ENCODE results near the gene ARHGEF38.

ARHGEF38 gene

DNA sequence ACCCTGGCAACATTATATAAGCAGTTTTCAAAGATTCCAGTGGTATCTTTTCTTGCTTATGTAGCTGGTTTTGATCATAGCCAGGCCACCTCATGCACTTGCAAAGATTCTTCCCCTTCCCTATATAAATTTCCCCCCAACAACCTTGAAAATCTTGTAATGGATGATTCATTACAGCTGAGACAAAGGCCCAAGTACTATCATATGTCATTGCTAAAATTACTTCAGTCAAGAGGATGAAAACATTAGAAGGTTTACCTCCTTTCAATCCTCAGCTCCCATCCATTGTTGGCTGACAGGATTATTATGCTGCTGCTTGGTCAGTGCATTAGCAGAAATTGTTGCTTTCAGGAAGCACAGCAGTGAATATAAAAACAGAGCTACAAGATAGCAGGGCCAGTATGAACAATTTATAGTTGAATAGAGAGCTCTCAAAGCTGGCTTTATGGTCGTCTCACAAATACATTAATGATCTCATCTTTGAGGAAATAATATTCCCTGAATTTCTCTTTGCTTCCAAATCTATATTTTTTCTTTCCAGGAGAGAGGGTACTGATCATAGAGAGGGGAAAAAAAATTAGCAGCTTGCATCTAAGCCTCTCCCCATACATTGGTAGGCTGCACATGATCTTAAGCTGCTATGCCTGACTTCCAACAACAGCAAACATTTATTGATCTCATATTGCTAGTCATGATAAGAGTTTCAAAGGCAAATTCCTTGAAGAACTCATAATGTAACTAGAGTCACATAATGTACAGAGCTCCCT is 7.7 kb upstream of the ARHGEF38 start:
- H3K27ac Mint-ChIP-seq = no peak overlapping the region
- H3K36me3 Mint-ChIP-seq (ENCODE audit: low read depth) = no peaks in the 10 kb centered on the region
- H3K4me3 Mint-ChIP-seq = no peak overlapping the region
- peaks cover 11% of the 10 kb centered on the region for H3K27me3 Mint-ChIP-seq
- H3K4me1 Mint-ChIP-seq (ENCODE audit: low read depth) = peaks cover 4% of the 10 kb centered on the region
- DNase-seq = no peak
- H3K9me3 Mint-ChIP-seq = no peaks in the 10 kb centered on the region

DNA sequence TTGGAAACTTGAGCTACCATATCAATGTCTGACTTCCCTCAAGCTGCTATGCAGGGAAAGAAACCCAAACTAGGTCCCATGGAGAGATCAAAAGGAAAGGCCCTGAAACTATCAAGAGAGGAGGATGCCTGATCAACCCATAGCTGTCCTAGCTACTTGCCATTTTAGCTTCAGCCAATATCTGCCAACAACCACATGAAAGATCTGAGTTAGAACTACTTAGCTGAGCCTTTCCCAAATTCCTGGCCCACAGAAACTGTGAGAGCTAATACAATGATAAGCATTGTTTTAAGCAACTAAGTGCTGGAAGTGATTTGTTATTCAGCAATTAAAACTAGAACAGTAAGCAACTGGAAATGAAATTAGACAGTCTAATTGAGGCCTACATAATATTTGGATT is 6.3 kb upstream of the ARHGEF38 start:
- H3K4me3 Mint-ChIP-seq = no peak overlapping the region
- no peaks in the 10 kb centered on the region for H3K9me3 Mint-ChIP-seq
- DNase-seq = no peak
- H3K27me3 Mint-ChIP-seq = peaks cover 10% of the 10 kb centered on the region
- no peak overlapping the region for H3K27ac Mint-ChIP-seq
- no peaks in the 10 kb centered on the region for H3K36me3 Mint-ChIP-seq (ENCODE audit: low read depth)
- peaks cover 4% of the 10 kb centered on the region for H3K4me1 Mint-ChIP-seq (ENCODE audit: low read depth)

DNA sequence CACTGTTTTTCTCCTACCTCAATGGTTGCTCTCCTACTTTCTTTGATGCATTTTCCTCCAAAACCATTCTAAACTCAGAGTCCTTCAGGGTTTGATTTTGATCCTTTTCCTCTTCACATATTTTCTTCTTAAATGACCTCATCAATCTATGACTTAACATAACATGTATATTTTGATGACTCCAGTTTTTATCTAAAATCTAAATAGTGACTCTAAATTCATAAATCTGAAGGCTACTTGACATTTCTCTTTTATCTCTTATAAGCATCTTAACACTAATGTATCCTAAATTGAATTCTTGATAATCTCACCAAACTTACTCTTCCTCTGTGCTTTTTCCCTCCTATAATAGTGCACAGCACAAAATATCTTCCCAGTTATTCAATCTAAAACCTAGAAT is 4.7 kb upstream of the ARHGEF38 start:
- Mint-ChIP-seq H3K27ac (no peak overlapping the region), H3K27me3 (no peaks in the 10 kb centered on the region), H3K36me3 (ENCODE audit: low read depth) (no peaks in the 10 kb centered on the region), H3K9me3 (no peaks in the 10 kb centered on the region), H3K4me3 (no peak overlapping the region), H3K4me1 (ENCODE audit: low read depth) (no peaks in the 10 kb centered on the region)
- no peak for DNase-seq

DNA sequence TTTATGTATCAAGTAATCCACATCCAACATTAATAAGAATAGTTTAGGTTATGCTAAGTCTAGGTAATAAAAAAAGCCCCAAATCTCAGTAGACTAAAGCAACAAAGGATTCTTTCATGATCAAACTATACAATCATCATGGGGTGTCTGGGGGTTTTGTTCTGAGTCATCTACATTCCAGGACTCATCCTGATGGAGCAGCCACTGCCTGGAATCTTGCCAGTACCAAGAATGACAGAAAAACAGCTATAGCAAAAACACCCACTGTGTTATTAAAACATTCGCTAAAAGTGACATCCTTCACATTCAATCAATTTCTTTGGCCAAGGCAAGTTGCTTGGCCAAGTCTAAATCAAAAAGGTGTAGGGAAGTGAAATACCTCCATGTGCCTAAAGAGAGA is 3.9 kb upstream of the ARHGEF38 start:
- no peaks in the 10 kb centered on the region for H3K36me3 Mint-ChIP-seq (ENCODE audit: low read depth)
- no peaks in the 10 kb centered on the region for H3K9me3 Mint-ChIP-seq
- H3K27me3 Mint-ChIP-seq = no peaks in the 10 kb centered on the region
- H3K4me1 Mint-ChIP-seq (ENCODE audit: low read depth) = no peaks in the 10 kb centered on the region
- DNase-seq = no peak
- H3K27ac Mint-ChIP-seq = no peak overlapping the region
- H3K4me3 Mint-ChIP-seq = no peak overlapping the region

DNA sequence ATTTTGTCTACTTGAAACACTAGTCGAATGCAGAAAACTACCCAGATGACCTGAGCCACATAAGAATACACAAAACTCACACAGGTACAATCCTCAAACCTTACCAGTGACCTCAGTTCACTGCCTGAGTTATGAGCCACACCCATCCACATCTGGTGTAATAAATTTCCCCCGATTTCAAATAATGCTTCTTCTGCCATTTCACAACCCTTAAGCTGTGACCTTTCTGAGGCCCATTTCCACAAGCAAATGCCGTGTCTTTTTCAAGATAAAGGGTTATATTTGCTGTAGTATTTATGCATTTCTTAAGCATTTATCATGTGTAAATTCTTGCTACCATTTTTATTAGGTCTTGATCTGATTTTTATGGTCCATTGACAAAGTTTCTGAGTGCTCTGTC is 1.8 kb upstream of the ARHGEF38 start:
- Mint-ChIP-seq H3K9me3 (no peaks in the 10 kb centered on the region), H3K27me3 (peaks cover 3% of the 10 kb centered on the region), H3K27ac (no peak overlapping the region), H3K4me1 (ENCODE audit: low read depth) (no peaks in the 10 kb centered on the region), H3K36me3 (ENCODE audit: low read depth) (no peaks in the 10 kb centered on the region), H3K4me3 (no peak overlapping the region)
- DNase-seq = no peak

DNA sequence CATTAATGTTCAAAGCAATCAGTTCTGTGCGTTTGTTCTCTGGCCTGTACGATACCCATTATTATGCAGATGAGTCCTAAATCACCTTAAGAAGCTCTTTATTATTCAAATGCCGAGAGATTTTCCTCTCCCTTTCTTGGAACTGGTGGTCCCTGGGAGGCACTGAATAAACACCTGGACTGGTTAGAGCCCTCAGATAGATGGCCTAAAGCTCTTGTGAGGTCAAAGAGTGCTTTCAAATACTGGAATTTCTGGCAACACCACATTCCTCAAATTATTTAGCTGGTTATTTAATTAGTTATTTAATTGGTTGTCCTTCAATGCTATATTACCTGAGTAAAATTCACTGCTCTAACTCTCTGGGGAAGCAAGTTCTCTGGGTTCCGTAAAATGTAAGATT is 3.0 kb downstream of the ARHGEF38 start:
- H3K9me3 Mint-ChIP-seq = no peaks in the 10 kb centered on the region
- no peak overlapping the region for H3K27ac Mint-ChIP-seq
- no peak overlapping the region for H3K4me3 Mint-ChIP-seq
- H3K36me3 Mint-ChIP-seq (ENCODE audit: low read depth) = no peaks in the 10 kb centered on the region
- DNase-seq = no peak
- H3K27me3 Mint-ChIP-seq = peaks cover 3% of the 10 kb centered on the region
- H3K4me1 Mint-ChIP-seq (ENCODE audit: low read depth) = no peaks in the 10 kb centered on the region

DNA sequence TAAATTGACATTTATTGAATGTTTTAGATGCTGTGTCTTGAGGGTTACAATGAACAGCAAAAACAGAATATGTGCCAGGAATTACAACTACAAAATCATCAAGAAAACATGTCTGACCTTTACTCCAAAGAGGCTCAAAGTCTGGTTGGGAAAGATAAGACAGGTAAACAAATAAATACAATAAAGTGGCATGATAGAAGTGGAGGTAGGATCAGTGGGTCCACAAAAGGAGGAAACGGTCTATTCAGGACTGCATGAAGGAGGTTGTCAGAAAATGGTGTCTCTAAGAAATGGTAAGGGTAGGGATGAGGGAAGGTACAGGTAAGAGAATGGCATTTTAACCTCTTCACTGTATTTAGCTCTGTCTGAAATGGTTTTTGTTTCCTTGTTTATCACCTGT is 3.8 kb downstream of the ARHGEF38 start:
- peaks cover 3% of the 10 kb centered on the region for H3K27me3 Mint-ChIP-seq
- no peaks in the 10 kb centered on the region for H3K9me3 Mint-ChIP-seq
- no peak overlapping the region for H3K27ac Mint-ChIP-seq
- H3K36me3 Mint-ChIP-seq (ENCODE audit: low read depth) = no peaks in the 10 kb centered on the region
- H3K4me3 Mint-ChIP-seq = no peak overlapping the region
- DNase-seq = no peak
- no peaks in the 10 kb centered on the region for H3K4me1 Mint-ChIP-seq (ENCODE audit: low read depth)

DNA sequence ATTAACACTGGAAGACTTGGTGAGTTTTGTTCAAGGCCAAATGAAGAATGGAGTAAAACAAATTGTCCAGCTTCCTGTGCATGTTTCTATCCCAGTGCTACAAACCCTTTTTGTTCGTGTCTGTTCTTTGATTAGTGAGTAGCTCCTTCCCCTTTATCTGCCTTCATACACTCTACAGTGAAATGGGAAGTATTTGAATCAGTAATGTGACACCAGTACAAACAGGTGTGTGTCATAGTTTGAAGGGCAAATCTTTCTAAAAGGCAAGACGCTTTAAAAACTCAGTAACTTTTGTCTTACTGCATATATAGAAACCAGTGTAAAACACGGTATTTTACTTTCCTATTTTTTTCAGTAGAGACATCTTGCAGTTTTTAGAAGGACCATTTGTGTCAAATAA is 5.9 kb downstream of the ARHGEF38 start:
- Mint-ChIP-seq H3K4me3 (no peak overlapping the region), H3K9me3 (no peaks in the 10 kb centered on the region), H3K27ac (no peak overlapping the region), H3K4me1 (ENCODE audit: low read depth) (no peaks in the 10 kb centered on the region), H3K27me3 (peaks cover 7% of the 10 kb centered on the region), H3K36me3 (ENCODE audit: low read depth) (no peaks in the 10 kb centered on the region)
- no peak for DNase-seq

DNA sequence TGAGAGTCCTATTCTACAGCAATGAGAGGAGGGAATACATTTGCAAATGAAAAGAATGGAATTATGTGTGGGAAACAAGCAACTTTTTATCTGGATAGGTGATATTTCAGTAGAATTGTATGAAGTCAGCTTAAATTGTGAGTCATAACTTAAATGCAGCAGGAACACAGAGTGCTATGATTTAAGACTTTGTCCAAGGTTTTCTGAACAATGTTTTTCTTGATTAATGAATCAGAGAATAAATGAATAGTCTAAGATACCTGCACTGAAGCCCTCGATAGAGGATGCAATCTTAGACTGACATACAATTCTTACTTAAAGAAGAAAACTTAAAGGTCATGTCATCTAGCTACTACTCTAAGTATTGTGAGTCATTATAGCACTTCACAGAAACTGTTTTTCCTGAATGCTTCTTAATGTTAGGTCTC is 8.0 kb downstream of the ARHGEF38 start:
- H3K9me3 Mint-ChIP-seq = no peaks in the 10 kb centered on the region
- no peaks in the 10 kb centered on the region for H3K4me1 Mint-ChIP-seq (ENCODE audit: low read depth)
- no peak for DNase-seq
- no peaks in the 10 kb centered on the region for H3K36me3 Mint-ChIP-seq (ENCODE audit: low read depth)
- peaks cover 4% of the 10 kb centered on the region for H3K27me3 Mint-ChIP-seq
- H3K27ac Mint-ChIP-seq = no peak overlapping the region
- H3K4me3 Mint-ChIP-seq = no peak overlapping the region

DNA sequence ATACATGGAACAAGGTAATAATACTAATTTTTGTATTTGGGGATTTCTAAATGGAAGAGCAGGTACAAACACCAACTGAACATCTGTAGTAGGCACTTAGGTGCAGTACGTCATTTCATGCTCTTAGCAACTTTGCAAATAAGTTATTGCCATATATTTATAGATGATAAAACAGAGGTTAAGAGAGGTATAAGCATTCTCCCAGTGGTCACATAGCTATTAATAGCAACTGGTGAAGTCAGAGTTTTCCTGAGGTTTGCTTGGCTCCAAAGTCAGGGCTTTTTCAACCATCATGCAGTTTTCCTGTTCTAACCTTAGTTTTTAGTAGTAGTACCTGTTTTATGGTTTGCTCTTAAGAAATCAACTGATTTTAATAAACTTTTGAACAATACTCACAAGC is 10.9 kb downstream of the ARHGEF38 start:
- H3K27ac Mint-ChIP-seq = no peak overlapping the region
- no peak overlapping the region for H3K4me3 Mint-ChIP-seq
- DNase-seq = no peak
- H3K4me1 Mint-ChIP-seq (ENCODE audit: low read depth) = no peaks in the 10 kb centered on the region
- peaks cover 4% of the 10 kb centered on the region for H3K27me3 Mint-ChIP-seq
- H3K36me3 Mint-ChIP-seq (ENCODE audit: low read depth) = no peaks in the 10 kb centered on the region
- no peaks in the 10 kb centered on the region for H3K9me3 Mint-ChIP-seq

DNA sequence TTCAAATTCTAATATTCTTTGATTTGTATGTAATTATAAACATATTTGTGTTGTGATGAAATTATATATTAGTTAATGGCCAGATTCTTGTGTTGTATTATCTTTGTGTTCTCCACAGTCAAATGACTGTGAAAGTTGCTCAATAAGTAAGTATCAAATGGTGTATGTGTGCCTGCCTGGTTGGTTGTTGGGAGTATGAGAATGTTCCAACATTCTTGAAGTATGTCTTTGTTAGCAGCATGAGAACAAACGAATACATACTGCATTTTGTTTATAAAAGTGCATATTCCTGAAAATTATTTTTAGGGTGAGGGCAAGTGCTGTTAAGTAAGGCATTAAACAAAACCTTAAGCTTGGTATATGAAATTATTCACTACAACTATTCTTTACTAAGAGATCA is 16.2 kb downstream of the ARHGEF38 start:
- H3K9me3 Mint-ChIP-seq = no peaks in the 10 kb centered on the region
- no peak for DNase-seq
- no peak overlapping the region for H3K27ac Mint-ChIP-seq
- no peaks in the 10 kb centered on the region for H3K27me3 Mint-ChIP-seq
- no peak overlapping the region for H3K4me3 Mint-ChIP-seq
- no peaks in the 10 kb centered on the region for H3K4me1 Mint-ChIP-seq (ENCODE audit: low read depth)
- H3K36me3 Mint-ChIP-seq (ENCODE audit: low read depth) = no peaks in the 10 kb centered on the region

DNA sequence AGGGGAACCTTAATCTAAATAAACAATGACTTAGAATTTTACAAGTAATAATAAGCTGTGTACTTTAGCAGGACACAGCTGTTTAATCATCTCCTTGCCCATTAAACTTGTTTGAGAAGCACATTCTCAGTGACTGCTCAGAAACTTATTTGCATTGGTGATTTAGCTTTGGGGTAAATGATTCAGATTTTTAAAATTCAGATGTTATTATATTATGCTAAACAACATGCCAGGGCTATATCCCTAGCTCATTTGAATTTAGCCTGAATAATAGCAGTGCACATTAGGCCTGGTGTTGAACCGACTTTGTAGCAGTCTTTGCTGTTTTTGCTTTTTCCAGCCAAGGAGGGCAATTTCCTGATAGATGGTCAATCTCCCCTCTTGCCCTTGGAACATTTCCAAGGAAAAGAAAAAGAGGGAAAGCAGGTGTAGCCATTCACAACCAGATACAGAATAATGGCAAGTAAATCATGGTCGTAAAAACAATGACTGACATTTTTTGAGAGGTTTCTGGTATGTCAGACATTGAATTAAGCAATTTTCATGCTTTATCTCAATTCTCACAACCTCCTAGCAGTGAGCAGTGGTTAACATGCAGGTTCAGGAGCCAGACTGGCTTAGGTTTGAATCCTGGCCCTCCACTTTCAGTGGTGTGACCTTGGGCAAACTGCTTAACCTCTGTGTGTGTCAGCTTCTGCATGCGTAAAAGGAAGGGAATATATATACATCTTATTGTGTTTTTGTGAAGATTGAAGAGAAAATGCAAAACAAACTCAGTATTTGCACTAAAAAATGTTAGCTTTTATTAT is 16.8 kb downstream of the ARHGEF38 start:
- DNase-seq = no peak
- H3K4me1 Mint-ChIP-seq (ENCODE audit: low read depth) = no peaks in the 10 kb centered on the region

DNA sequence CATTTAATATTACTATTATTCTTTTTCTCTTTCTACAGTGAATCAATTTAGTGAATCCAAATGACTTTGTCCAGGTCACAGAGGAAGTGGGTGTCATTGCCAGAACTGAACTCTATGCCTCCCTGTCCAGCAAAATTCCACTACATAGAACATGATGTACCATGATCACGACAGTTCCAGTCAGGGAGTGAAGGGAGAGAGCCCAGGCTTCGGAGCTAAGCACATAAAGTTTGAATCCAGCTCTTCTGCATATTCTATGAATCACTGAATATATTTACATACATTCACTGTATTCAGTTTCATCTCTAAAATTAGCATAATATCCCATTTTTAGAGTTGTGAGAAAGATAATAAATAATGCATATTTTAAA is 17.4 kb downstream of the ARHGEF38 start:
- H3K36me3 Mint-ChIP-seq (ENCODE audit: low read depth) = no peaks in the 10 kb centered on the region
- no peak overlapping the region for H3K4me3 Mint-ChIP-seq
- DNase-seq = no peak
- no peak overlapping the region for H3K27ac Mint-ChIP-seq
- no peaks in the 10 kb centered on the region for H3K4me1 Mint-ChIP-seq (ENCODE audit: low read depth)
- H3K27me3 Mint-ChIP-seq = no peaks in the 10 kb centered on the region
- no peaks in the 10 kb centered on the region for H3K9me3 Mint-ChIP-seq

More for the DNA sequence above, 16.8 kb downstream of the ARHGEF38 start:
- Mint-ChIP-seq H3K27ac (no peak overlapping the region), H3K9me3 (no peaks in the 10 kb centered on the region), H3K27me3 (no peaks in the 10 kb centered on the region), H3K36me3 (ENCODE audit: low read depth) (no peaks in the 10 kb centered on the region), H3K4me3 (no peak overlapping the region)

DNA sequence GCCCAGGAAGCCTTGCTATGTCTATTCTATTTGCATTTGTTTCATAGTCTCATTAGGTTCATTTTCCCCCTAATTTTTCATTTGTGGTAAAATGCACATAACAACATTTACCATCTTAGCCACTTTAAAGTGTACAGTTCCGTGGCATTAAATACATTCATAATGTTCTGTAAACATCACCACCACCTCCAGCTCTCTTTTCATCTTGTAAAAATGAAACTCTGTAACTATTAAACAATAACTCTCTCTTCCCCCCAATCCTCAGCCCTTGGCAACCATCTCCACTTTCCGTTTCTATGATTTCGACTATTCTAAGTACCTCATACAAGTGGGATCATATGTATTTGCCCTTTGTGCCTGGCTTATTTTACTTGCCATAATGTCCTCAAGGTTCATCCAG is 19.9 kb downstream of the ARHGEF38 start:
- H3K9me3 Mint-ChIP-seq = no peaks in the 10 kb centered on the region
- no peak overlapping the region for H3K27ac Mint-ChIP-seq
- no peaks in the 10 kb centered on the region for H3K4me1 Mint-ChIP-seq (ENCODE audit: low read depth)
- H3K4me3 Mint-ChIP-seq = no peak overlapping the region
- H3K36me3 Mint-ChIP-seq (ENCODE audit: low read depth) = no peaks in the 10 kb centered on the region
- H3K27me3 Mint-ChIP-seq = peaks cover 7% of the 10 kb centered on the region
- no peak for DNase-seq

DNA sequence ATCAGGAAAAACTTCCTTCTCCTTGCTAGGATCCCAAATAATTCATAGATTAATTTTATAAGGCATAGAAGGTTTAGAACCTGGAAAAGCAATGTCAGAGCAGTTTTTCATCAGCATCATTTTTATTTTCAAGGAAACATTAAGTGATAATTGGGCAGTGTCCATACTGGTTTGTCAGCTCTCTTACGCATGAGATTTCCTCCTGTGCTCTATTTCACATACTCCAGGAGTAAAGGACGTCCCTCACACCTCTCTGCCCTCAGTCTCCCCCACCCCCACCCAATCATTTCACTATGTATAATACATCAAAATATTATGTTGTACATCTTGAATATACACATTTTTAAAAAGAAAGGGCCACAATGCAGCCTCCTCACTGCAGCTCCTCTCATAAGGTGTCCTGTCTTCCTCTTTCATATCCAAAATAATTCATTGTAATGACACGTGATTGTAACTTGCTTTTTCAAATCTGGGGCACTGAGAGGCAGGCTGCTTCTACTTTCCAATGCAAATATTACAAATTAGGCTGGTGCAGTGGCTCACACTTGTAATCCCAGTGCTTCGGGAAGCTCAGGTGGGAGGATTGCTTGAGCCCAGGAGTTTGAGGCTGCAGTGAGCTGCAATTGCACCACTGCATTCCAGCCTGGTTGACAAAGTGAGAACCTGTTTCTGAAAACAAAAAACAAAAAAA is 34.4 kb downstream of the ARHGEF38 start:
- Mint-ChIP-seq H3K4me1 (ENCODE audit: low read depth) (peaks cover 5% of the 10 kb centered on the region), H3K4me3 (no peak overlapping the region), H3K27ac (no peak overlapping the region), H3K9me3 (no peaks in the 10 kb centered on the region), H3K36me3 (ENCODE audit: low read depth) (no peaks in the 10 kb centered on the region), H3K27me3 (peaks cover 19% of the 10 kb centered on the region)
- no peak for DNase-seq
